Neuronal stem cell (in vitro differentiated cells): ENCODE measurements around the gene NDUFS2.
A peak's percentile ranks its signal among the peaks of the same experiment; 100 is the strongest.
"Not testable (repeated sequence)": the region's sequence is repeated elsewhere in the genome, so short reads cannot be mapped to it uniquely, and the experiment has no call there.

Experiments
- DNase-seq: peaks from one replicate; pipeline ENCODE4 v3.0.0-alpha.2; 2013; ENCODE audit warnings: low spot score
- H2AFZ ChIP-seq: one replicate; pipeline ENCODE4 v1.6.1; 2013; ENCODE audit warnings: mild to moderate bottlenecking, low read length, inconsistent platforms
- H2AK5ac ChIP-seq: 2 replicates; pipeline ENCODE4 v1.6.1; 2013; ENCODE audit warnings: low read depth, mild to moderate bottlenecking, inconsistent platforms, low read length, moderate library complexity, mixed read lengths
- H2BK120ac ChIP-seq: 2 replicates; pipeline ENCODE4 v1.6.1; 2013; ENCODE audit warnings: low read depth, mild to moderate bottlenecking, inconsistent platforms, low read length, moderate library complexity, mixed read lengths
- H2BK12ac ChIP-seq: one replicate; pipeline ENCODE4 v1.6.1; 2013; ENCODE audit warnings: low read length, inconsistent platforms
- H2BK15ac ChIP-seq: 2 replicates; pipeline ENCODE4 v1.6.1; 2013; ENCODE audit warnings: mild to moderate bottlenecking, low read length, inconsistent platforms, mixed read lengths
- H2BK5ac ChIP-seq: one replicate; pipeline ENCODE4 v1.6.1; 2013; ENCODE audit warnings: inconsistent platforms, mild to moderate bottlenecking, low read length, moderate library complexity
- H3K14ac ChIP-seq: one replicate; pipeline ENCODE4 v1.6.1; 2013; ENCODE audit warnings: low read length, inconsistent platforms
- H3K18ac ChIP-seq: 2 replicates; pipeline ENCODE4 v1.6.1; 2013; ENCODE audit warnings: low read length, inconsistent platforms
- H3K23ac ChIP-seq: 2 replicates; pipeline ENCODE4 v1.6.1; 2013; ENCODE audit warnings: low read depth, mild to moderate bottlenecking, mixed read lengths, low read length, inconsistent platforms; ENCODE audit not compliant: poor library complexity
- H3K27ac ChIP-seq: replicated peaks from 3 replicates; pipeline ENCODE4 v1.5.1; 2013; ENCODE audit warnings: low read length, inconsistent platforms
- H3K27me3 ChIP-seq, 3 experiments: 2 replicates each; pipeline ENCODE4 v1.6.1; 2013; ENCODE audit warnings: low read length in 3 of 3, mild to moderate bottlenecking in 2 of 3, inconsistent platforms in 1 of 3, low read depth in 1 of 3, mixed read lengths in 1 of 3, moderate library complexity in 1 of 3; ENCODE audit not compliant: control insufficient read depth in 3 of 3, insufficient read depth in 3 of 3
- H3K36me3 ChIP-seq, 2 donors: replicated peaks in 1 of 2; 2 replicates each; pipeline ENCODE4 v1.6.1; 2013; ENCODE audit warnings: low read length in 2 of 2; ENCODE audit not compliant: control insufficient read depth in 2 of 2, insufficient read depth in 2 of 2
- H3K4ac ChIP-seq: 2 replicates; pipeline ENCODE4 v1.6.1; 2013; ENCODE audit warnings: inconsistent platforms, mild to moderate bottlenecking, low read length, moderate library complexity
- H3K4me1 ChIP-seq, 2 donors: 1 replicate in 1 of 2; 2 replicates in 1 of 2; pipeline ENCODE4 v1.6.1; 2013; ENCODE audit warnings: low read length in 2 of 2, low read depth in 1 of 2; ENCODE audit not compliant: control insufficient read depth in 2 of 2, insufficient read depth in 1 of 2
- H3K4me2 ChIP-seq: one replicate; pipeline ENCODE4 v1.6.1; 2013; ENCODE audit warnings: mild to moderate bottlenecking, low read length, inconsistent platforms; ENCODE audit not compliant: insufficient read depth, poor library complexity, severe bottlenecking
- H3K4me3 ChIP-seq, 2 donors: 2 replicates each; pipeline ENCODE4 v1.5.1; 2013; ENCODE audit warnings: low read length in 2 of 2, mild to moderate bottlenecking in 2 of 2, inconsistent platforms in 1 of 2, moderate library complexity in 1 of 2
- H3K79me1 ChIP-seq: one replicate; pipeline ENCODE4 v1.6.1; 2013; ENCODE audit warnings: low read depth, mild to moderate bottlenecking, inconsistent platforms, low read length, moderate library complexity
- H3K9ac ChIP-seq: one replicate; pipeline ENCODE4 v1.6.1; 2013; ENCODE audit warnings: mild to moderate bottlenecking, low read depth, low read length, inconsistent platforms; ENCODE audit not compliant: poor library complexity
- H3K9me3 ChIP-seq, 2 donors: replicated peaks in 1 of 2; 2 replicates each; pipeline versions ENCODE3 to v1.6.1; 2013; ENCODE audit warnings: low read length in 2 of 2, mild to moderate bottlenecking in 2 of 2, inconsistent platforms in 1 of 2, low read depth in 1 of 2, mixed read lengths in 1 of 2, moderate library complexity in 1 of 2; ENCODE audit not compliant: control insufficient read depth in 2 of 2, insufficient read depth in 1 of 2
- H4K8ac ChIP-seq: one replicate; pipeline ENCODE4 v1.6.1; 2013; ENCODE audit warnings: low read depth, mild to moderate bottlenecking, inconsistent platforms, low read length, moderate library complexity
- H4K91ac ChIP-seq: one replicate; pipeline ENCODE4 v1.6.1; 2013; ENCODE audit warnings: low read length, low read depth, mild to moderate bottlenecking, inconsistent platforms; ENCODE audit not compliant: poor library complexity
- WGBS, 2 donors: extraction: QIAGEN DNeasy Blood & Tissue Kit; methylation state at CpG; one replicate each; pipeline ENCODE4 v1.1.7; 2013; ENCODE audit warnings: missing lambda C conversion rate in 2 of 2, mixed read lengths in 1 of 2; ENCODE audit not compliant: insufficient read length in 2 of 2, insufficient replicate concordance in 1 of 2; ENCODE audit errors: extremely low coverage in 2 of 2; 5-methylcytosine and 5-hydroxymethylcytosine counted together

Gene NDUFS2

DNA sequence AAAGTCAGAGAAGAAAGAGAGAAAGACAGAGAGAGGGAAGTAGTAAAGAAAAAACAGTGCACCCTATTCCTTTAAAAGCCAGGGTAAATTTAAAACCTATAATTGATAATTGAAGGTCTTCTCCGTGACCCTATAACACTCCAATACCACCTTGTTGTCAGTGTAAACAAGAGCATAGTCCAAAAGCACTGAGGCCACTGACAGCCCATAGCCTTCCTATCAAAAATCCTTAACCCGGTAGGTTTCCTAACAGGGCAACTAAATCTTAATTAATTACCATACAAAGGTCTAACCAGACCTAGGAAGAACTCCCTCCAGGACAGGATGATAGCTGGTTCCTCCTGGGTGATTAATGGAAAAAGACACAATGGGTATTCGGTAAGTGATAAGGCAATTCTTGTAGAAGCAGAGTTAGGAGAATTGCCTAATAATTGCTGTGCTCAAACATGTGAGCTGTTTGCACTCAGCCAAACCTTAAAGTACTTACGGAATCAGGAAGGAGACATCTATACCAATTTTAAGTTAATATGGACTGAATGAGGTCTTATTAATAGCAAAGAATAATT, 53.9 kb downstream of the NDUFS2 start:
- not testable (repeated sequence) for H2BK5ac ChIP-seq, H3K4me1 ChIP-seq, H2AK5ac ChIP-seq, H3K4me3 ChIP-seq, H3K14ac ChIP-seq, H3K9ac ChIP-seq, H3K18ac ChIP-seq, H3K4me2 ChIP-seq, DNase-seq, H3K79me1 ChIP-seq, H4K91ac ChIP-seq, H3K23ac ChIP-seq, H3K27ac ChIP-seq, H2BK12ac ChIP-seq, H2BK15ac ChIP-seq, H3K36me3 ChIP-seq, H4K8ac ChIP-seq, H2BK120ac ChIP-seq, H2AFZ ChIP-seq, H3K4ac ChIP-seq
- H3K27me3 ChIP-seq = peaks cover 4 to 30% (median 21%) of the 10 kb centered on the region in 3 experiments
- peaks cover 5 to 14% of the 10 kb centered on the region in 2 donors for H3K9me3 ChIP-seq
- WGBS, 2 donors = no CpG with 5 or more reads among the region's 4 CpGs

DNA sequence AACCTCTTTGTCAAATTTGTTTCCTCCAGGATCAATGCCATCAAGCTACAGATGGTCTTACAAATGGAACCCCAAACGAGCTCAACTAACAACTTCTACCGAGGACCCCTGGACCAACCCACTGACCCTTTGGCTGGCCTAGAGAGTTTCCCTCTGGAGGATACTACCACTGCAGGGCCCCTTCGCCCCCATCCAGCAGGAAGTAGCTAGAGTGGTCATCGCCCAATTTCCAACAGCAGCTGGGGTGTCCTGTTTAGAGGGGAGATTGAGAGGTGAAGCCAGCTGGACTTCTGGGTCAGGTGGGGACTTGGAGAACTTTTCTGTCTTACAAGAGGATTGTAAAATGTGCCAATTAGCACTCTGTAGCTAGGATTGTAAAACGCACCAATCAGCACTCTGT, 54.9 kb downstream of the NDUFS2 start:
- not testable (repeated sequence) for H3K4ac ChIP-seq, H4K8ac ChIP-seq, H3K4me3 ChIP-seq, DNase-seq, H3K23ac ChIP-seq, H2BK12ac ChIP-seq, H3K14ac ChIP-seq, H4K91ac ChIP-seq, H3K4me1 ChIP-seq, H2BK15ac ChIP-seq, H3K27ac ChIP-seq, H3K9ac ChIP-seq, H2BK5ac ChIP-seq, H2AFZ ChIP-seq, H2AK5ac ChIP-seq, H3K36me3 ChIP-seq, H3K4me2 ChIP-seq, H3K79me1 ChIP-seq, H3K18ac ChIP-seq, H2BK120ac ChIP-seq
- peaks cover 4 to 40% (median 21%) of the 10 kb centered on the region in 3 experiments for H3K27me3 ChIP-seq
- WGBS, 2 donors = no CpG with 5 or more reads among the region's 5 CpGs
- peaks cover 5 to 14% of the 10 kb centered on the region in 2 donors for H3K9me3 ChIP-seq

DNA sequence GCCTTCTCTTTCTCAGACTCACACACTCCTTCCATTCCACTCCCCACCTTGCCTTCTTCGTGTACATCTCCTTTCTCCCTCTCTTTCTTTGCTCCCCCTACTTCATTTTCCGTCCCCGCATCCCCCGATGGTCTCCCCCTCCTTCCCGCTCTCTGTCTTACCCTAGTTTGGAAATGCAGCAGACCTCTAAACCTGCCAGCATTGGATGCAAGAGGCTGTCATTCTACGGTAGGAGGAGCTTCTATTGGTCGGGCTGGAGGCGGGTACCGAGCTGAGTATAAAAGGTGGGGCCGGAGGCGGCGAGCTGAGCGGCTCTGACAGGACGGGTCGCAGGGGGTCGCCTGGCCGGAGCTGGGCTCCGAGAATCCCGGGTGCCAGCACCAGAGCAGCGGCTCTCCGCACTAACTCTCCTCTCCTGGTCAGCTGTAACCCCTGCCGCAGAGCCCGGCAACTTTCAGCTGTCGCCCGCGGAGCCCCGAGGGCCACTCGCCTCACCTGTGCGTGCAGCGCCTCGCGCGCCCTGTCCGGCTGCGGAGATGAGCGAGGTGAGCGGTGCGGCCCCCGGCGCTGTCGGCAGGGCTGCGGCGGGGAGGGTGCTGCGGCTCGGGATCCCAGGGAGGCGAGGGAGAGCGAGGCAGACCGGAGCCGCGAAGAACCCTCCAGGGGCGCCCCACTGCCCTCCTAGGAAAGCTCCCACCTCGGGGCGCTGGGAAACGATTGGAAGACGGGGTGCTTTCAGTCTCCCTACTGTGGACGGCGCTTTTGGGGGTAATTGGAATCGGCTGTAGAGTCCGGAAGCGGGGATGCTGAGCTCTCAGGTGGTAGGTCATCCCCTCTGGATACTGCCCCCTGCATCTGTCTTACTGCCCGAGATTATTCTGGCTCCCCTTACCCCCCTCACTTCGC, 56.5 kb downstream of the NDUFS2 start, which contains the start of gene PCP4L1:
Gene PCP4L1 (plus strand): TSS at position 307 of the 906 bp plus-strand sequence. CDS start 230 bp downstream, at position 537.
- Histone ChIP-seq H3K9ac (peak within 1 kb of the TSS; percentile 79), H3K14ac (no peak within 1 kb of the TSS), H3K23ac (no peak within 1 kb of the TSS), H3K4me3 (peak within 1 kb of the TSS; percentile 36 to 79), H4K8ac (no peak within 1 kb of the TSS), H3K27ac (no peak within 1 kb of the TSS), H2BK120ac (peak within 1 kb of the TSS; percentile 22), H3K9me3 (peaks cover 5 to 14% of the 10 kb centered on the region in 2 donors), H3K27me3 (peaks cover 4 to 40% (median 21%) of the 10 kb centered on the region in 3 experiments), H3K18ac (peak within 1 kb of the TSS; percentile 60), H3K36me3 (no peaks in the 10 kb centered on the region), H2AFZ (peak within 1 kb of the TSS; percentile 85), H2AK5ac (no peak within 1 kb of the TSS), H2BK12ac (no peak within 1 kb of the TSS), H4K91ac (no peak within 1 kb of the TSS), H3K4me2 (peak within 1 kb of the TSS; percentile 97), H3K79me1 (no peaks in the 10 kb centered on the region), H3K4me1 (peaks cover 0 to 7% of the 10 kb centered on the region in 2 donors), H2BK15ac (peak within 1 kb of the TSS; percentile 56), H2BK5ac (no peak within 1 kb of the TSS), H3K4ac (no peak within 1 kb of the TSS)
- peak; percentile 73 for DNase-seq
- WGBS, 2 donors = no CpG with 5 or more reads among the region's 62 CpGs

DNA sequence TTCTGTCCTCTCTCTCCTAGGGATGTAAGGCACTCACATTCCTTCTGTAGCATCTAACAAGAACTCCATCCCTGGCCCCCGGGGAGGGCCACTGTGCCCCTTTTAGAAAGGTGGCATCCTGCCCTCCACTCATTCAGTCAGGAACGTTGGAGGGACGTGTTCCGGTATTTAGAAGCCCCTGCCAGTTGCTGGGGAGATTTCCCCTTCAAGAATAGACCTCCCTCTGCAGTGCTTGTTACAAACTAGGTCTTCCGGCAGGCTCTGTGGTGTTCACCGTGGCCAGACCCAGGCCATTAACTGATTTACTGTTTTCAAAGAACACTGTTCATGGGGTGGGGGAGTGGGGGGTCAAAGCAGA, 57.2 kb downstream of the NDUFS2 start:
- no peak overlapping the region for H3K27ac ChIP-seq
- no peak overlapping the region for H3K4me3 ChIP-seq

More for the DNA sequence above, 57.2 kb downstream of the NDUFS2 start:
- no peak for DNase-seq
- Histone ChIP-seq H2AK5ac (no peak overlapping the region), H3K14ac (no peak overlapping the region), H4K91ac (no peak overlapping the region), H3K36me3 (no peaks in the 10 kb centered on the region), H2BK12ac (no peak overlapping the region), H3K9me3 (peaks cover 5 to 14% of the 10 kb centered on the region in 2 donors), H3K4me1 (peaks cover 0 to 7% of the 10 kb centered on the region in 2 donors), H3K18ac (no peak overlapping the region), H3K27me3 (peaks cover 4 to 39% (median 21%) of the 10 kb centered on the region in 3 experiments), H3K9ac (no peak overlapping the region), H3K79me1 (no peaks in the 10 kb centered on the region), H2BK5ac (no peak overlapping the region), H2AFZ (peak overlapping the region; percentile 85), H2BK15ac (no peak overlapping the region), H4K8ac (no peak overlapping the region), H3K23ac (no peak overlapping the region), H3K4me2 (no peak overlapping the region), H3K4ac (no peak overlapping the region), H2BK120ac (no peak overlapping the region)
- WGBS, 2 donors = no CpG with 5 or more reads among the region's 6 CpGs
